ENCODE data around the gene OPCML.

DNA sequence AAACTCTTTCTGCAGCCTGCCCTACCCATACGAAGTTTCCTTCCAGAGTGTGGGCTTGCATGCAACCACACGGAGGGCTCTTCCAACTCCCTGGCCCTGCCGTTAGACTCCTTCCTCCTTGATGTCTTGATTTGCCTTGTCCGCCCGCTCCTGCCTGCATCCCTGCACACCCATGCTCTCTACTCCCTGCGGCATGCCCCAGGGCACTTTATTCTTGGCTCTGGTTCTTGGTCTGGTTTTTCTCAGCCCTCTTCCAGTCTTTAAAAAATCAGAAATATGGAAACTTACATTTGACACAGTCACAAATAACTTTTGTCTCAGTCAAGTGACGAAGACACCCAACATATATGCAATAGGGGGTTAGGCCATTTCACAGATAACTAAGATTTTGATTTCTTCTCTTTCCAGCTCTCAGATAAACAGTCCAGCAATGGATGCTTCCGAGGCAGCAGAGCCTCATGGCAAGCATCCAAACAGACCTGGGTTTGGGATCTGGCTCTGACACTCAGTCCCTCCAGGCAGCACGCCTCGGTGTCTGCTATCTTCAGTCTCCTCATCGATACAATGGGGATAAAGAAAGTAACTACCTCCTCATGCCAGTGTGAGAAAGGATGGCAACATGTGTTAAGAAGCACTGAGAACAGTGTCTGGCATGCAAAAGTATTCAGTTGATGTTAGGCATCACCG lies 15.7 kb upstream of the OPCML start:
- TF ChIP-seq, protein P1, sequence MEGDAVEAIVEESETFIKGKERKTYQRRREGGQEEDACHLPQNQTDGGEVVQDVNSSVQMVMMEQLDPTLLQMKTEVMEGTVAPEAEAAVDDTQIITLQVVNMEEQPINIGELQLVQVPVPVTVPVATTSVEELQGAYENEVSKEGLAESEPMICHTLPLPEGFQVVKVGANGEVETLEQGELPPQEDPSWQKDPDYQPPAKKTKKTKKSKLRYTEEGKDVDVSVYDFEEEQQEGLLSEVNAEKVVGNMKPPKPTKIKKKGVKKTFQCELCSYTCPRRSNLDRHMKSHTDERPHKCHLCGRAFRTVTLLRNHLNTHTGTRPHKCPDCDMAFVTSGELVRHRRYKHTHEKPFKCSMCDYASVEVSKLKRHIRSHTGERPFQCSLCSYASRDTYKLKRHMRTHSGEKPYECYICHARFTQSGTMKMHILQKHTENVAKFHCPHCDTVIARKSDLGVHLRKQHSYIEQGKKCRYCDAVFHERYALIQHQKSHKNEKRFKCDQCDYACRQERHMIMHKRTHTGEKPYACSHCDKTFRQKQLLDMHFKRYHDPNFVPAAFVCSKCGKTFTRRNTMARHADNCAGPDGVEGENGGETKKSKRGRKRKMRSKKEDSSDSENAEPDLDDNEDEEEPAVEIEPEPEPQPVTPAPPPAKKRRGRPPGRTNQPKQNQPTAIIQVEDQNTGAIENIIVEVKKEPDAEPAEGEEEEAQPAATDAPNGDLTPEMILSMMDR (IDR thresholded peaks at IDR 0.05), result no peak
- no peak for TF ChIP-seq POLR2A (IDR thresholded peaks at IDR 0.05)

Data from lower leg skin (tissue), 3 donors.